Endodermal cell (in vitro differentiated cells): ENCODE measurements around the gene COL5A1. TPM values are rescaled to one million over a fixed set of nuclear protein-coding genes. Genes with fewer than 3 reads are reported as not detected.

ENCODE experiments used
- DNase-seq: peaks from one replicate; pipeline ENCODE4 v3.0.0-alpha.2; 2017
- H3K27ac ChIP-seq: 2 replicates; pipeline ENCODE4 v1.5.1; 2013; ENCODE audit warnings: mild to moderate bottlenecking, low read depth, low read length, moderate library complexity
- H3K27me3 ChIP-seq: 2 replicates; pipeline ENCODE4 v1.6.1; 2013; ENCODE audit warnings: mild to moderate bottlenecking, low read length, moderate library complexity; ENCODE audit not compliant: insufficient read depth, control insufficient read depth, poor library complexity, severe bottlenecking
- H3K36me3 ChIP-seq: 2 replicates; pipeline ENCODE4 v1.7.0; 2013; ENCODE audit warnings: mild to moderate bottlenecking, low read length, moderate library complexity; ENCODE audit not compliant: control insufficient read depth, insufficient read depth
- H3K4me1 ChIP-seq: one replicate; pipeline ENCODE4 v1.7.0; 2013; ENCODE audit warnings: low read length; ENCODE audit not compliant: control insufficient read depth, insufficient read depth
- H3K4me3 ChIP-seq: 2 replicates; pipeline ENCODE4 v1.5.1; 2013; ENCODE audit warnings: mild to moderate bottlenecking, low read length, moderate library complexity
- H3K9ac ChIP-seq: 2 replicates; pipeline ENCODE4 v1.6.1; 2013; ENCODE audit warnings: mild to moderate bottlenecking, low read length, moderate library complexity; ENCODE audit not compliant: poor library complexity, severe bottlenecking; ENCODE audit errors: extremely low read depth
- H3K9me3 ChIP-seq: 2 replicates; pipeline ENCODE4 v1.6.1; 2013; ENCODE audit warnings: mild to moderate bottlenecking, low read length, moderate library complexity; ENCODE audit not compliant: control insufficient read depth
- H3K27ac Mint-ChIP-seq: 2 replicates; pipeline ENCODE4 v1.8.0; 2020; ENCODE audit warnings: mixed read lengths
- H3K27me3 Mint-ChIP-seq: 2 replicates; pipeline ENCODE4 v1.8.0; 2021; ENCODE audit warnings: mild to moderate bottlenecking, mixed read lengths; ENCODE audit not compliant: insufficient read depth
- H3K36me3 Mint-ChIP-seq: 2 replicates; pipeline ENCODE4 v1.8.0; 2020; ENCODE audit warnings: low read depth, mixed read lengths
- H3K4me1 Mint-ChIP-seq: 2 replicates; pipeline ENCODE4 v1.8.0; 2020; ENCODE audit warnings: mixed read lengths
- H3K4me3 Mint-ChIP-seq: 2 replicates; pipeline ENCODE4 v1.8.0; 2020; ENCODE audit warnings: mild to moderate bottlenecking, moderate library complexity, mixed read lengths
- H3K9me3 Mint-ChIP-seq: 2 replicates; pipeline ENCODE4 v1.8.0; 2020; ENCODE audit warnings: mild to moderate bottlenecking, mixed read lengths
- WGBS, 2 experiments: methylation state at CpG; one replicate each; pipeline versions ENCODE4 v1.1.5 to v1.1.7; 2013; ENCODE audit warnings: missing lambda C conversion rate in 2 of 2, mixed read lengths in 1 of 2; ENCODE audit not compliant: insufficient coverage in 1 of 2, insufficient read length in 1 of 2; 5-methylcytosine and 5-hydroxymethylcytosine counted together
- total RNA-seq, 2 donors: library from RNA; stranded (reverse); fragmentation: NEBNext Ultra II Directional in 1 of 2; extraction: Animal tissue kit (Norgen Biotek cat#: 25700) in 1 of 2; gene quantifications; 2 replicates in 1 of 2; 3 replicates in 1 of 2; pipeline ENCODE4 v1.2.1, GENCODE V29; 2021
- TF ChIP-seq, protein P1 (sequence below): fragments of 200-600 bp; sonication (generic); conservative IDR thresholded peaks from 2 replicates; pipeline ENCODE4 v1.5.0; 2021; ENCODE audit warnings: antibody characterized with exemption, mild to moderate bottlenecking

COL5A1 gene
- total RNA-seq, 2 donors from 2014 or later, result 65.3 to 76.6 TPM

- Histone ChIP-seq H3K27ac (no peak overlapping the region), H3K4me1 (no peaks in the 10 kb centered on the region), H3K4me3 (no peak overlapping the region), H3K9ac (no peak overlapping the region), H3K9me3 (no peaks in the 10 kb centered on the region), H3K36me3 (no peaks in the 10 kb centered on the region), H3K27me3 (no peaks in the 10 kb centered on the region)
- no peaks in the 10 kb centered on the region for H3K9me3 Mint-ChIP-seq
- no peaks in the 10 kb centered on the region for H3K36me3 Mint-ChIP-seq
- no peak overlapping the region for H3K4me3 Mint-ChIP-seq
- TF ChIP-seq, protein P1, sequence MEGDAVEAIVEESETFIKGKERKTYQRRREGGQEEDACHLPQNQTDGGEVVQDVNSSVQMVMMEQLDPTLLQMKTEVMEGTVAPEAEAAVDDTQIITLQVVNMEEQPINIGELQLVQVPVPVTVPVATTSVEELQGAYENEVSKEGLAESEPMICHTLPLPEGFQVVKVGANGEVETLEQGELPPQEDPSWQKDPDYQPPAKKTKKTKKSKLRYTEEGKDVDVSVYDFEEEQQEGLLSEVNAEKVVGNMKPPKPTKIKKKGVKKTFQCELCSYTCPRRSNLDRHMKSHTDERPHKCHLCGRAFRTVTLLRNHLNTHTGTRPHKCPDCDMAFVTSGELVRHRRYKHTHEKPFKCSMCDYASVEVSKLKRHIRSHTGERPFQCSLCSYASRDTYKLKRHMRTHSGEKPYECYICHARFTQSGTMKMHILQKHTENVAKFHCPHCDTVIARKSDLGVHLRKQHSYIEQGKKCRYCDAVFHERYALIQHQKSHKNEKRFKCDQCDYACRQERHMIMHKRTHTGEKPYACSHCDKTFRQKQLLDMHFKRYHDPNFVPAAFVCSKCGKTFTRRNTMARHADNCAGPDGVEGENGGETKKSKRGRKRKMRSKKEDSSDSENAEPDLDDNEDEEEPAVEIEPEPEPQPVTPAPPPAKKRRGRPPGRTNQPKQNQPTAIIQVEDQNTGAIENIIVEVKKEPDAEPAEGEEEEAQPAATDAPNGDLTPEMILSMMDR, result no peak
- no peak for DNase-seq
- H3K4me1 Mint-ChIP-seq, result no peaks in the 10 kb centered on the region
- 94 to 96% methylated on average over 3 of the region's 3 CpGs for WGBS, 2 experiments
- H3K27ac Mint-ChIP-seq, result no peak overlapping the region
- no peaks in the 10 kb centered on the region for H3K27me3 Mint-ChIP-seq
These were observed 240.7 kb downstream of the COL5A1 start for GRCh38 chr9:134882204-134882785.

GRCh38 chr9:134883040-134883782 lies 241.6 kb downstream of the COL5A1 start:
- Mint-ChIP-seq H3K4me1 (no peaks in the 10 kb centered on the region), H3K27me3 (no peaks in the 10 kb centered on the region), H3K27ac (no peak overlapping the region), H3K36me3 (no peaks in the 10 kb centered on the region), H3K9me3 (no peaks in the 10 kb centered on the region), H3K4me3 (no peak overlapping the region)
- H3K4me3 ChIP-seq, result no peak overlapping the region
- no peaks in the 10 kb centered on the region for H3K36me3 ChIP-seq
- no peak for DNase-seq
- H3K4me1 ChIP-seq, result no peaks in the 10 kb centered on the region
- no peaks in the 10 kb centered on the region for H3K9me3 ChIP-seq
- H3K27ac ChIP-seq, result no peak overlapping the region
- H3K9ac ChIP-seq, result no peak overlapping the region
- 90 to 93% methylated on average over 11 to 18 of the region's 18 CpGs for WGBS, 2 experiments
- H3K27me3 ChIP-seq, result no peaks in the 10 kb centered on the region
- TF ChIP-seq, protein P1, result no peak

- WGBS, 2 experiments, result 91 to 92% methylated on average over 4 to 8 of the region's 8 CpGs
- Mint-ChIP-seq H3K27me3 (no peaks in the 10 kb centered on the region), H3K9me3 (no peaks in the 10 kb centered on the region), H3K4me1 (no peaks in the 10 kb centered on the region), H3K4me3 (no peak overlapping the region), H3K36me3 (no peaks in the 10 kb centered on the region), H3K27ac (no peak overlapping the region)
- TF ChIP-seq, protein P1, result no peak
- Histone ChIP-seq H3K4me3 (no peak overlapping the region), H3K9me3 (no peaks in the 10 kb centered on the region), H3K36me3 (no peaks in the 10 kb centered on the region), H3K4me1 (no peaks in the 10 kb centered on the region), H3K27ac (no peak overlapping the region), H3K27me3 (no peaks in the 10 kb centered on the region), H3K9ac (no peak overlapping the region)
- DNase-seq, result no peak
These were observed 242.9 kb downstream of the COL5A1 start for GRCh38 chr9:134884492-134884891.
